H1 (cell line): ENCODE measurements around the gene NFKBIE. TPM values are rescaled to one million over a fixed set of nuclear protein-coding genes. Genes with fewer than 3 reads are reported as not detected.

Source experiments
- CTCF ChIA-PET: fragments of 300-600 bp; sonication (Branson Sonifier 250); formaldehyde crosslinking; loops from one replicate; lab custom pipeline; 2021; ENCODE audit not compliant: partially characterized antibody; lab: Charles Lee
- POLR2A ChIA-PET: fragments of 300-600 bp; sonication (Branson Sonifier 250); formaldehyde crosslinking; loops from one replicate; lab custom pipeline; 2021; ENCODE audit warnings: inconsistent platforms; ENCODE audit not compliant: partially characterized antibody; lab: Charles Lee
- DNase-seq, 2 experiments: peaks; one replicate each; pipeline versions ENCODE4 v3.0.0 to v3.0.0-alpha.2; 2010 to 2022; ENCODE audit warnings: low spot score in 2 of 2, low read depth in 1 of 2, mixed read lengths in 1 of 2
- FAIRE-seq: peaks from 2 replicates; lab custom pipeline; 2011; peaks lifted over from hg19 to GRCh38; lab: Jason Lieb, UNC
- H2AFZ ChIP-seq: 2 replicates; pipeline ENCODE4 v1.8.1; 2012; ENCODE audit warnings: low read length, inconsistent platforms
- H2AK5ac ChIP-seq: 2 replicates; pipeline ENCODE4 v1.6.1; 2013; ENCODE audit warnings: low read depth, low read length
- H2BK120ac ChIP-seq: replicated peaks from 2 replicates; pipeline ENCODE3; 2013; ENCODE audit warnings: low read depth, low read length, inconsistent platforms
- H2BK12ac ChIP-seq: 2 replicates; pipeline ENCODE4 v1.6.1; 2013; ENCODE audit warnings: low read depth, low read length
- H2BK15ac ChIP-seq: 2 replicates; pipeline ENCODE4 v1.6.1; 2013; ENCODE audit warnings: low read length
- H2BK20ac ChIP-seq: 2 replicates; pipeline ENCODE4 v1.6.1; 2013; ENCODE audit warnings: low read length
- H2BK5ac ChIP-seq: 2 replicates; pipeline ENCODE4 v1.6.1; 2013; ENCODE audit warnings: low read depth, low read length
- H3K14ac ChIP-seq: 2 replicates; pipeline ENCODE4 v1.6.1; 2013; ENCODE audit warnings: inconsistent platforms; ENCODE audit not compliant: insufficient read length
- H3K18ac ChIP-seq: 2 replicates; pipeline ENCODE4 v1.6.1; 2013; ENCODE audit warnings: low read length; ENCODE audit errors: extremely low read depth
- H3K23ac ChIP-seq: 2 replicates; pipeline ENCODE4 v1.6.1; 2013; ENCODE audit warnings: inconsistent platforms; ENCODE audit not compliant: insufficient read length
- H3K23me2 ChIP-seq: 2 replicates; pipeline ENCODE4 v1.6.1; 2013; ENCODE audit warnings: low read depth, low read length
- H3K27ac ChIP-seq: 2 replicates; pipeline ENCODE4 v1.6.1; 2011; ENCODE audit warnings: low read depth, low read length, inconsistent platforms
- H3K27me3 ChIP-seq, 4 experiments: replicated peaks in 1 of 4; 1 replicate in 1 of 4; 2 replicates in 3 of 4; pipeline versions ENCODE4 v1.6.1 to v1.8.1; 2011 to 2013; ENCODE audit warnings: low read length in 3 of 4, mild to moderate bottlenecking in 3 of 4, inconsistent platforms in 2 of 4, mixed read lengths in 2 of 4, moderate library complexity in 1 of 4; ENCODE audit not compliant: control insufficient read depth in 3 of 4, insufficient read depth in 3 of 4; ENCODE audit errors: extremely low read depth in 1 of 4
- H3K36me3 ChIP-seq, 4 experiments: 2 replicates each; pipeline versions ENCODE4 v1.6.1 to v1.8.1; 2011 to 2013; ENCODE audit warnings: mild to moderate bottlenecking in 4 of 4, low read length in 3 of 4, moderate library complexity in 2 of 4, control low read depth in 1 of 4, inconsistent platforms in 1 of 4; ENCODE audit not compliant: insufficient read depth in 4 of 4, control insufficient read depth in 2 of 4
- H3K4ac ChIP-seq: replicated peaks from 2 replicates; pipeline ENCODE3; 2013; ENCODE audit warnings: low read length, low read depth, mixed read lengths, inconsistent platforms; ENCODE audit not compliant: insufficient read length
- H3K4me1 ChIP-seq, 4 experiments: replicated peaks in 1 of 4; 1 replicate in 1 of 4; 2 replicates in 3 of 4; pipeline versions ENCODE4 v1.6.1 to v1.8.1; 2011 to 2013; ENCODE audit warnings: low read length in 3 of 4, inconsistent platforms in 2 of 4, mixed read lengths in 1 of 4; ENCODE audit not compliant: insufficient read depth in 4 of 4, control insufficient read depth in 3 of 4
- H3K4me2 ChIP-seq, 2 experiments: 2 replicates each; pipeline versions ENCODE4 v1.6.1 to v1.8.1; 2011 to 2013; ENCODE audit warnings: low read depth in 2 of 2, low read length in 2 of 2, control low read depth in 1 of 2, inconsistent platforms in 1 of 2, mild to moderate bottlenecking in 1 of 2; ENCODE audit not compliant: insufficient read depth in 1 of 2
- H3K4me3 ChIP-seq, 4 experiments: fragments of 200-600, 300-600 bp in 1 of 4; sonication (generic), shearing (Covaris generic), sonication (Bioruptor Twin) in 1 of 4; 2 replicates each; pipeline versions ENCODE4 v1.5.1 to v1.8.1; 2011 to 2016; ENCODE audit warnings: low read length in 4 of 4, low read depth in 3 of 4, control low read depth in 2 of 4, inconsistent platforms in 2 of 4, mild to moderate bottlenecking in 2 of 4, mixed read lengths in 1 of 4, moderate library complexity in 1 of 4; ENCODE audit not compliant: insufficient read depth in 2 of 4; ENCODE audit errors: extremely low read depth in 1 of 4
- H3K56ac ChIP-seq: replicated peaks from 2 replicates; pipeline ENCODE3; 2013; ENCODE audit warnings: low read depth, mild to moderate bottlenecking, mixed read lengths, low read length, inconsistent platforms; ENCODE audit not compliant: insufficient read length
- H3K79me1 ChIP-seq: 2 replicates; pipeline ENCODE4 v1.6.1; 2013; ENCODE audit warnings: low read depth, low read length, control low read depth
- H3K79me2 ChIP-seq, 2 experiments: 2 replicates each; pipeline versions ENCODE4 v1.6.1 to v1.8.1; 2012 to 2013; ENCODE audit warnings: low read length in 2 of 2, mild to moderate bottlenecking in 2 of 2, inconsistent platforms in 1 of 2; ENCODE audit not compliant: insufficient read depth in 2 of 2, control insufficient read depth in 1 of 2
- H3K9ac ChIP-seq, 4 experiments: replicated peaks in 1 of 4; 1 replicate in 1 of 4; 2 replicates in 3 of 4; pipeline versions ENCODE4 v1.6.1 to v1.8.1; 2011 to 2013; ENCODE audit warnings: low read depth in 3 of 4, low read length in 3 of 4, control low read depth in 2 of 4, mild to moderate bottlenecking in 2 of 4, moderate library complexity in 2 of 4, inconsistent platforms in 1 of 4; ENCODE audit errors: extremely low read depth in 1 of 4
- H3K9me3 ChIP-seq, 2 experiments: 2 replicates each; pipeline versions ENCODE4 v1.6.1 to v1.8.1; 2012 to 2013; ENCODE audit warnings: mild to moderate bottlenecking in 2 of 2, moderate library complexity in 2 of 2, control low read depth in 1 of 2, inconsistent platforms in 1 of 2, low read depth in 1 of 2, low read length in 1 of 2, mixed read lengths in 1 of 2; ENCODE audit not compliant: insufficient read depth in 2 of 2
- H4K20me1 ChIP-seq, 2 experiments: replicated peaks in 1 of 2; 2 replicates each; pipeline versions ENCODE3 to v1.8.1; 2011 to 2013; ENCODE audit warnings: inconsistent platforms in 2 of 2, low read length in 2 of 2, mild to moderate bottlenecking in 1 of 2; ENCODE audit not compliant: insufficient read depth in 2 of 2, control insufficient read depth in 1 of 2
- H4K5ac ChIP-seq: 2 replicates; pipeline ENCODE4 v1.6.1; 2013; ENCODE audit warnings: low read length, low read depth, mixed read lengths, inconsistent platforms; ENCODE audit not compliant: insufficient read length
- H4K8ac ChIP-seq: 2 replicates; pipeline ENCODE4 v1.8.0; 2013; ENCODE audit warnings: mild to moderate bottlenecking, moderate library complexity, low read length, inconsistent platforms; ENCODE audit not compliant: insufficient read depth; ENCODE audit errors: extremely low read depth
- H4K91ac ChIP-seq: replicated peaks from 2 replicates; pipeline ENCODE3; 2013; ENCODE audit warnings: low read length, mixed read lengths, inconsistent platforms; ENCODE audit not compliant: insufficient read length
- ASH2L ChIP-seq: fragments of 200-600, 300-600 bp; sonication (generic); IDR thresholded peaks from one replicate; pipeline ENCODE4 v1.7.1; 2017; ENCODE audit warnings: low read length
- CTCF ChIP-seq, 3 experiments: IDR thresholded peaks; 1 replicate in 2 of 3; 2 replicates in 1 of 3; pipeline versions ENCODE4 v1.5.1 to v1.6.1; 2011; ENCODE audit warnings: low read length in 3 of 3, mild to moderate bottlenecking in 3 of 3, inconsistent platforms in 2 of 3, low read depth in 1 of 3, moderate library complexity in 1 of 3; ENCODE audit not compliant: insufficient read depth in 1 of 3; ENCODE audit errors: control extremely low read depth in 1 of 3
- SAP30 ChIP-seq: fragments of 300-600 bp; sonication (generic); IDR thresholded peaks from 2 replicates; pipeline ENCODE4 v1.7.1; 2012; ENCODE audit warnings: low read length, moderate library complexity, mild to moderate bottlenecking, inconsistent platforms; ENCODE audit not compliant: insufficient read depth, insufficient replicate concordance
- WGBS, 2 experiments: shearing (Covaris generic) in 1 of 2; methylation state at CpG; one replicate each; pipeline versions ENCODE4 v1.1.6 to v1.1.7; 2013 to 2015; ENCODE audit warnings: low lambda C conversion rate in 2 of 2, mixed read lengths in 2 of 2, inconsistent platforms in 1 of 2, low coverage in 1 of 2, missing lambda C conversion rate in 1 of 2; ENCODE audit not compliant: insufficient replicate concordance in 2 of 2, insufficient coverage in 1 of 2, insufficient read length in 1 of 2; ENCODE audit errors: extremely low coverage in 1 of 2, missing lambda C conversion rate in 1 of 2; 5-methylcytosine and 5-hydroxymethylcytosine counted together
- polyA plus RNA-seq, 7 experiments: library from polyadenylated mRNA; depleted of rRNA in 3 of 7; stranded (reverse) in 5 of 7; unstranded in 2 of 7; fragments of >200 nt in 5 of 7; fragments of 200-250 nt in 2 of 7; gene quantifications; 1 replicate in 5 of 7; 2 replicates in 1 of 7; 4 replicates in 1 of 7; pipeline versions ENCODE4 v1.2.1 to v1.2.3, GENCODE V29; 2011 to 2013; ENCODE audit warnings: missing spikeins in 2 of 7, mixed read lengths in 2 of 7
- total RNA-seq: library from RNA; stranded (reverse); fragmentation: NEBNext Ultra II Directional; extraction: Animal tissue kit (Norgen Biotek cat#: 25700); gene quantifications from 2 replicates; pipeline ENCODE4 v1.2.1, GENCODE V29; 2021

The NFKBIE gene
- total and polyA plus RNA-seq, 2 of the 8 experiments (the other 6 are each of a cell fraction or from before 2014, with no cell fraction given), result 13.5 to 19.2 TPM

DNA sequence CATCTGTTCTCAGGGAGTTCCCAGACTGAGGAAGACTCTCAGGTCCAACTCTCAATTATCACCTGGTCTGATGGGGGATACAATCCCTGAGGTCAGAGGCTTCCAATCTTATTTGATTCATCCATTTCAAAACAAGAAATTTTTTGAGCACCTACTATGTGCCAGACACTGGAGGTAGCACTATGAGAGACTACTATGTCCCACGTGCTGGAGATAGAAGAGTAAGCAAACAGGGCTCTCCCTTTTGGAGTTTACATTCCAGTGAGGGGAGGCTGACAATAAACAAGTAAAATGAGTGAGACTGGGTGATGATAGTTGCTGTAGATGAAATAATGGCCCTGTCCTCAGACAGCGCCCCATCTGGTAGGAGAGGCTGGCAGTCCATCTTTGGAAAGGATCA is 21.4 kb upstream of the NFKBIE start:
- Histone ChIP-seq H3K14ac (no peak overlapping the region), H4K8ac (no peak overlapping the region), H3K27me3 (peaks cover 0 to 7% (median 1%) of the 10 kb centered on the region in 4 experiments; a peak in 3 of 7 replicates)
- peak in 1 of 3 experiments; percentile 27; a peak in 2 of 4 replicates for TF ChIP-seq CTCF (IDR thresholded peaks at IDR 0.05; ENCODE audit: control extremely low read depth in 1 of 3, insufficient read depth in 1 of 3, low read depth in 1 of 3, low read length in 3 of 3)
- no peak for TF ChIP-seq ASH2L
- no peak for TF ChIP-seq SAP30
- TF ChIP-seq, all 59 proteins: peak for 1
- H3K56ac ChIP-seq, result no peak overlapping the region
- H3K4ac ChIP-seq, result no peak overlapping the region
- H2BK120ac ChIP-seq, result no peak overlapping the region
- no peak overlapping the region for H3K4me3 ChIP-seq
- H3K9ac ChIP-seq, result no peak overlapping the region
- no peak overlapping the region for H3K27ac ChIP-seq
- ChIA-PET CTCF (interaction anchor here (0.9 to 3.5 kb wide), 3 partner anchors 10 to 33 kb away, joined by 3 to 29 read pairs (median 3); no protein-coding TSS in a partner anchor), POLR2A (interaction anchor here (0.5 to 5.1 kb wide), 5 partner anchors 10 to 68 kb away, joined by 3 to 48 read pairs (median 3); no protein-coding TSS in a partner anchor)
- H2AFZ ChIP-seq, result no peak overlapping the region
- H2BK15ac ChIP-seq, result no peak overlapping the region
- H3K23me2 ChIP-seq, result no peaks in the 10 kb centered on the region
- no peaks in the 10 kb centered on the region for H3K36me3 ChIP-seq
- H2BK20ac ChIP-seq, result no peak overlapping the region
- no peaks in the 10 kb centered on the region for H4K20me1 ChIP-seq
- 42% methylated on average over 2 of the region's 2 CpGs; no CpG with 5 or more reads in 1 of the 2 experiments for WGBS, 2 experiments
- H2BK12ac ChIP-seq, result no peak overlapping the region
- no peak overlapping the region for H4K91ac ChIP-seq
- no peaks in the 10 kb centered on the region for H3K79me2 ChIP-seq
- H2BK5ac ChIP-seq, result no peak overlapping the region
- H4K5ac ChIP-seq, result no peak overlapping the region
- H3K23ac ChIP-seq, result no peak overlapping the region
- DNase-seq (no peak), FAIRE-seq (no peak)
- H3K4me1 ChIP-seq, result no peaks in the 10 kb centered on the region
- no peak overlapping the region for H2AK5ac ChIP-seq
- H3K79me1 ChIP-seq, result no peaks in the 10 kb centered on the region
- no peak overlapping the region for H3K4me2 ChIP-seq
- no peak overlapping the region for H3K18ac ChIP-seq
- no peaks in the 10 kb centered on the region for H3K9me3 ChIP-seq
